Uterus (tissue), 4 donors: ENCODE data around the gene TRIP10. TPM values are rescaled to one million over a fixed set of nuclear protein-coding genes. Genes with fewer than 3 reads are reported as not detected.
A peak's percentile ranks its signal among the peaks of the same experiment; 100 is the strongest.

Experiments used
- DNase-seq, 2 donors: peaks; one replicate each; pipeline ENCODE4 v3.0.0-alpha.2; 2019 to 2020
- H3K27ac ChIP-seq, 2 donors: fragments of 200-600 bp; sonication (generic); 1 replicate in 1 of 2; 2 replicates in 1 of 2; pipeline ENCODE4 v1.5.1; 2016 to 2018
- H3K27me3 ChIP-seq, 2 donors: fragments of 200-600 bp; sonication (generic); one replicate each; pipeline ENCODE4 v1.5.1; 2018 to 2019; ENCODE audit warnings: control low read depth in 1 of 2
- H3K36me3 ChIP-seq, 2 donors: fragments of 200-600 bp; sonication (generic); one replicate each; pipeline ENCODE4 v1.5.1; 2019; ENCODE audit warnings: control low read depth in 1 of 2
- H3K4me1 ChIP-seq, 2 donors: fragments of 200-600 bp; sonication (generic); one replicate each; pipeline ENCODE4 v1.5.1; 2018 to 2019; ENCODE audit warnings: control low read depth in 1 of 2
- H3K4me3 ChIP-seq, 2 donors: fragments of 200-600 bp; sonication (generic); 1 replicate in 1 of 2; 2 replicates in 1 of 2; pipeline ENCODE4 v1.5.1; 2018 to 2019; ENCODE audit warnings: mild to moderate bottlenecking in 1 of 2
- H3K9me3 ChIP-seq, 2 donors: fragments of 200-600 bp; sonication (generic); one replicate each; pipeline ENCODE4 v1.5.1; 2019; ENCODE audit warnings: control low read depth in 1 of 2
- CTCF ChIP-seq, 4 experiments: fragments of 200-600 bp in 2 of 4; fragments of 450-650 bp in 2 of 4; sonication (generic) in 2 of 4; IDR thresholded peaks; one replicate each; pipeline ENCODE4 v1.5.1; 2016 to 2019; ENCODE audit warnings: antibody characterized with exemption in 4 of 4, mild to moderate bottlenecking in 2 of 4, moderate library complexity in 1 of 4
- POLR2A ChIP-seq, 2 donors: fragments of 450-650 bp; IDR thresholded peaks; one replicate each; pipeline ENCODE4 v1.6.1; 2016; ENCODE audit warnings: antibody characterized with exemption in 2 of 2, mild to moderate bottlenecking in 1 of 2, moderate library complexity in 1 of 2
- intact Hi-C: fragments of 100-400 bp; cut with DNase I; formaldehyde crosslinking; loops from one replicate; pipeline ENCODE4 v1.15.1; 2023; ENCODE audit warnings: low total_unique reads
- total RNA-seq, 4 donors: library from RNA; depleted of rRNA in 3 of 4; stranded (reverse); fragments of >200 nt in 3 of 4; gene quantifications; one replicate each; pipeline versions ENCODE4 v1.1.0 to v1.2.4, GENCODE V29; 2014 to 2023
- donor health status: DM: yes; HTN: yes; CAD: no.

TRIP10 gene
- total RNA-seq, 4 donors from 2014 or later = 36.0 to 144 (median 48.2) TPM

DNA sequence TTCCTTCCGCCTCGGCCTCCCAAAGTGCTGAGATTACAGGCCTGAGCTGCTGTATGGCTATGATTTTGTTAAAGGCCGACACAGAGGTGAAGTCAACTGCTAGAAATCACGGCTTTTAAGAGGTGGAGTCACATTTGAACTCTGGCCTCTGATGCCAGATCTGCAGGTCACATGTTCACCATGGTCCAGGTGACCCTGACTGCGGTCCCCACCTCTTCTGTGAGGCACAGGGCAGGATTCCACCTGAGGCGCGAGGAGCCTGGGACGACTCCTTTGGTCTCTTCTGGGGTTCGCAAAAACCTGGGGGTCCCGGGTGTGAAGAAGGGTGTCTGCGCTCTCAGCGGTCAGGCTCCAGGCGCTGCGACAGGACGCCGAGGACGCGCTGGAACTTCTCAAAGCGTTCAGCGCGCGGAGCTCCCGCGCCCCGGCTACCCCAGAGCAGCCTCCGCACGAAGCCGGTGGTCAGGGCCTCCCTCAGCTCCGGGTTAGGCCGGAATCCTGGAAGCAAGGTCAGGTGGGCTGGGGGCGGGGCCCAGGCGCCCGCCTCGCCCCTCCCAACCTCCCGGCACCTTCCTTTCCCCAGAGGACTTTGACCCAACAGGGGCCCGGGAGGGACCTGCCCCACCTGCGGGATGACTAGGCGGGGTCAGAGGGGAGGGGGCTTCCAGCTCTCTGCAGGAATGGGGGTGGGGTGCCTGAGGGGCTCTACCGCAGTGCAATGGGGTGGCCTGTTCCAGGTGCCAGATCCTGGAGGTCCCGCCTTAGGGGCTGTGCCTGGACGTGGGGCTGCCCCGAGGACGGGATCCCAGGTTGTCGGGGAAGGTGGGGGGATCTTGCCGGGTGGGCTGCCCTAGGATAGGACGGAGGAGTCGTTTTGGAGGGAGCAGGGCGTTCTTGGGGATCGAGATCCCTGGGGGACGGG, 13.0 kb downstream of the TRIP10 start:
- Histone ChIP-seq H3K4me1 (peaks cover 0 to 6% of the 10 kb centered on the region in 2 donors), H3K27me3 (no peaks in the 10 kb centered on the region), H3K4me3 (peak overlapping the region in 1 of 2 donors; percentile 26), H3K27ac (no peak overlapping the region), H3K9me3 (no peaks in the 10 kb centered on the region), H3K36me3 (no peaks in the 10 kb centered on the region)
- no peak for TF ChIP-seq POLR2A (IDR thresholded peaks at IDR 0.05)
- TF ChIP-seq CTCF (IDR thresholded peaks at IDR 0.05) = no peak
- no peak for DNase-seq
- intact Hi-C loops = no loop called here

DNA sequence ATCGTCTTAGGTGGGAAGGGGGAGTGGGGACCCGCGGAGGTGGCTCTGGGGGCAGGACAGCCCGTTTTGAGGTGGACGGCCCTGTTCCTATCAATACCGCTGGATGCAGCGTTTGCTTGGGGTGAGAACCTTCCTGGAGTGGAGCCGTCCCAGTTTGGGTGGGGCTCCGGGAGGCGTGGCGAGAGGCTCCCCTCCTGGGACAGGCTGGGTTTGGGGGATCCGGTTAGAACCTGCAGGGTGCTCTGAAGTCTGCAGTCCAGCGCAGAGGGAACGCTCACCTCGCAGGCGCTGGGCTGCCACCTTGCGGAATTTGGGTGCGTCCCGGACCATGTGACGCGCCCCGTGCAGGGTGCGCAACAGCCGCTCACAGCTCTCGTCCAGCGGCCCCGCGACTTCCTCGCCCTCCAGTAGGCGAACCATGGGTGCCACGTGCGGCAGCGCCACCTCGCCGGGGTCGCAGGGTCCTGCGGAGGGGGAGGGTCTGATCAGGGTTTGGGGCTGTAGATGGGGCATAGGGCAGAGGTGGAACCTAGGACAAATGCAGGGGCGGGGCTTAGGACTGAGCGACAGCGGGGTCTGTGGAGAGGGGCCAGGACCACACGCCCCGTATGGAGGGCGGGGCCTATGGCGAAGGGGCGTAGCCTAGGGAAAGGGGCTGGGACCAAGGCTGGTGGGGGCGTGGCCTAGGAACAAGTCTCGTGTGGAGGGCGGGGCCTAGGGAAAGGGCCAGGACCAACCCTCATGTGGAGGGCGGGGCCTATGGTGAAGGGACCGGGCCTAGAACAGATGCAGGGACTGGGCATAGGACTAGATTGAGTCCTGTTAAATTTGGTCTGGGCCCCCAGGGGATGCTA, 13.9 kb downstream of the TRIP10 start:
- Histone ChIP-seq H3K4me3 (peak overlapping the region; percentile 23 to 26), H3K9me3 (no peaks in the 10 kb centered on the region), H3K27ac (peak overlapping the region in 1 of 2 donors; percentile 54), H3K27me3 (no peaks in the 10 kb centered on the region), H3K36me3 (no peaks in the 10 kb centered on the region), H3K4me1 (peaks cover 0 to 6% of the 10 kb centered on the region in 2 donors)
- intact Hi-C loops = no loop called here
- TF ChIP-seq CTCF (IDR thresholded peaks at IDR 0.05) (peak; percentile 52 to 72 (median 65)), POLR2A (IDR thresholded peaks at IDR 0.05) (no peak)
- DNase-seq = peak; percentile 83 to 84

GRCh38 chr19:6754136-6754535, 14.7 kb downstream of the TRIP10 start:
- no peak for DNase-seq
- peaks cover 0 to 6% of the 10 kb centered on the region in 2 donors for H3K4me1 ChIP-seq
- intact Hi-C loops = no loop called here
- H3K4me3 ChIP-seq = no peak overlapping the region
- H3K27me3 ChIP-seq = no peaks in the 10 kb centered on the region
- TF ChIP-seq CTCF (IDR thresholded peaks at IDR 0.05) (no peak), POLR2A (IDR thresholded peaks at IDR 0.05) (no peak)
- H3K9me3 ChIP-seq = no peaks in the 10 kb centered on the region
- H3K36me3 ChIP-seq = no peaks in the 10 kb centered on the region
- no peak overlapping the region for H3K27ac ChIP-seq

DNA sequence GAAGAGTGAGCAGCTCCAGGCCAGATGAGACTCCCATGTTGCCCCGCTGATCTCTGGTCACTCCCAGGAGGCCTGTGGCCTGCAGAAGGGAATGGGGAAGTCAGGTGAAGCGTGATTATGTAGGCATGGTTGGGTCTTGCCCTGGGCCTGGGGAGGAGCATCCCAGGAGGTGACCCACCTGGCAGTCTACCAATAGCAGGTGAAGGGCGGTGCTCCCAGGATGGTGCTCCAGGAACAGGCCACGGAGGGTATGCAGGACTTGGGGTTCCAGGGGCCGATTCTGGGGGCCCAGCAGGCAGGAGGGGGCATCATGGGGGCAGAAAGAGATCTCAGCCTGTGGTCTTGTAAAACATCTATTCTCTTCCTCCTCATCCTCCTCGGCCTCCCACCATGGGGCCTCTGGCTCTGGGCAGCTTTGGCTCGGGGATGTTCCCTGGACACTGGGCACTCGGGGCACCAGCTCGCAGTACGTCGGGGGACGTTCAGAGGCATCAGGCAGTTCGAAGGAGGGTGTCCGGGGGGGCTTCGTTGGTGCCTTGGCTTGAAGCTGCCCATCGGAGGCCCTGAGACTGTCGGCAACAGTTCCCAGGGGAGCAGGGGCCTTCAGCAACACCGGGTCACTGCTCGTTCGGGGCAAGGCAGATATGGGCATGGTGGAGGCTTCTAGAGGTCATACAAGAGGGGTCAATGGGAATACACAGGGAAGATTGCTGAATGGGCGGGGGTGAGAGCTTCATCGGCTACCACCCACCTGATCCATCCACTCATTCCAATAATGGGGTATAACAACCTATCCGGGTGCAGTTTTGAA, 15.4 kb downstream of the TRIP10 start:
- intact Hi-C loops = no loop called here
- Histone ChIP-seq H3K4me3 (no peak overlapping the region), H3K9me3 (no peaks in the 10 kb centered on the region), H3K27ac (no peak overlapping the region), H3K27me3 (no peaks in the 10 kb centered on the region), H3K4me1 (peaks cover 0 to 6% of the 10 kb centered on the region in 2 donors), H3K36me3 (no peaks in the 10 kb centered on the region)
- no peak for TF ChIP-seq POLR2A (IDR thresholded peaks at IDR 0.05)
- TF ChIP-seq CTCF (IDR thresholded peaks at IDR 0.05) = no peak
- no peak for DNase-seq
